GM12891 (cell line): ENCODE measurements around the gene GPRC6A.
"Not testable (repeated sequence)": the region's sequence is repeated elsewhere in the genome, so short reads cannot be mapped to it uniquely, and the experiment has no call there.

Experiments used
- DNase-seq: peaks from one replicate; pipeline ENCODE4 v3.0.0; 2011; ENCODE audit warnings: low spot score; ENCODE audit not compliant: insufficient read length
- FAIRE-seq: peaks from 2 replicates; lab custom pipeline; 2011; peaks lifted over from hg19 to GRCh38; lab: Jason Lieb, UNC
- PAX5 ChIP-seq: IDR thresholded peaks from 2 replicates; pipeline ENCODE4 v1.6.1; 2011; ENCODE audit warnings: low read length, moderate library complexity, mild to moderate bottlenecking; ENCODE audit not compliant: insufficient read depth, severe bottlenecking
- POLR2A ChIP-seq: IDR thresholded peaks from 2 replicates; pipeline ENCODE4 v1.6.1; 2011; ENCODE audit warnings: low read depth, low read length, control low read depth
- POLR2AphosphoS5 ChIP-seq: IDR thresholded peaks from 2 replicates; pipeline ENCODE4 v1.6.1; 2011; ENCODE audit warnings: low read depth, low read length, control low read depth
- POU2F2 ChIP-seq: IDR thresholded peaks from 2 replicates; pipeline ENCODE4 v1.6.1; 2011; ENCODE audit warnings: low read depth, mild to moderate bottlenecking, control low read depth, low read length, moderate library complexity
- SPI1 ChIP-seq: IDR thresholded peaks from 2 replicates; pipeline ENCODE4 v1.6.1; 2011; ENCODE audit warnings: low read depth, low read length, control low read depth
- TAF1 ChIP-seq: IDR thresholded peaks from 2 replicates; pipeline ENCODE4 v1.6.1; 2011; ENCODE audit warnings: low read depth, low read length, control low read depth

Gene GPRC6A

DNA sequence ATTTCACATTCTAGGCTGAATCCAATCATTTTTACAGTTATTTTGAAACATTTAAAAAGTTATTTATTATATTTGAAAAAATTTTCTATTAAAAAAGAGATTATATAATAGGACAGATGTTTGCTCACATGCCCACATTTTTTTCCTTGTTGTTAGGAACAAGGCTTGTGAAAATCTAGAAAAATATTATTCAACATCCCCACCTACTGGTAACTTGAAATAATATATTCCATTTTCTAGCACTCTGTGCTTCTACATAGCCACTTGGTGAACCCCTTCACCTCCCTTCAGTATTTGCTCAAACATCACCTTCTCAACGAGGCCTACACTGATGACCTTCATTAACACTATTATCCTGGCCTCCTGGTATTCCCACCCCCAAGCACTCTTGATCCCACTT is 18.3 kb upstream of the GPRC6A start:
- TF ChIP-seq SPI1 = no peak
- TF ChIP-seq POLR2A = no peak
- no peak for TF ChIP-seq POU2F2
- no peak for TF ChIP-seq POLR2AphosphoS5
- TF ChIP-seq TAF1 = no peak
- TF ChIP-seq PAX5 = no peak
- FAIRE-seq = no peak
- DNase-seq = no peak

DNA sequence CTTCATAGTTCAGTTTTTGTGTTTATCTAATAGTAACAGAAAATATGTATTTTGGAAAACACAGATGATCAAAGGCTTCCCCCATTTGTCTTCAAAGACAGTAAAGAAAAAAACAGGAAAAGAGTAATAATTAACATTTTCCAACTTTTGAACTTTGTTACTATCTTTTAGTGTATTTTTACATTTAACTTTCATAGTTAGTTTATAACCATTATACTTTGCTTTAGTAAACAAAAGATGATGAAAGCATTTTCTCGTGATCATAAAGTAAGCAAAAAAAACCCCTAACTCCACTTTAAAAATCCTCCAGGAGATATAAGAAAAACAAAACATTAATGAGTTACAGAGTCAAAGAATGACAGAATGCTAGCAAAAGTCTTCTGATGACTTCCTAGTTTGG is 13.6 kb upstream of the GPRC6A start:
- DNase-seq = no peak
- TF ChIP-seq POU2F2 (no peak), POLR2AphosphoS5 (no peak), PAX5 (no peak), POLR2A (no peak), TAF1 (no peak), SPI1 (no peak)
- no peak for FAIRE-seq

DNA sequence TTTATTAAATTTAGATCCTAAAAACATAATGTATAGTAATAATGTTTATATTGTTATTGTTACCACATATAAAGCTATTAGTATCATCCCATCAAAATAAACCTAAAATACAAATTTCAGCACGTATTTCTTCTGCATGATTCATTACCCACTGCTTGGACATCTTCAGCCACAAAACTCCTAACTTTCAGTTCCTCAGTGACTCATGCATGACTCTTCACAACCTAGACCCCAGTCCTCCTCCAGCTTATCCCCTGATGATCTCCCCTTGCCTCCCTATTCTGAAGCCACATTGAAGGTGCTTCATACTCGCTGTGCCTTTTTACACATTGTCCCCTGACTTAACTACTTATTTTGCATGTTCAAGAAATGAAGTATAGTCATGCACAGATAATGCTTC is 11.2 kb upstream of the GPRC6A start:
- DNase-seq (no peak), FAIRE-seq (no peak)
- TF ChIP-seq POU2F2 = no peak
- peak; percentile 61 for TF ChIP-seq SPI1

DNA sequence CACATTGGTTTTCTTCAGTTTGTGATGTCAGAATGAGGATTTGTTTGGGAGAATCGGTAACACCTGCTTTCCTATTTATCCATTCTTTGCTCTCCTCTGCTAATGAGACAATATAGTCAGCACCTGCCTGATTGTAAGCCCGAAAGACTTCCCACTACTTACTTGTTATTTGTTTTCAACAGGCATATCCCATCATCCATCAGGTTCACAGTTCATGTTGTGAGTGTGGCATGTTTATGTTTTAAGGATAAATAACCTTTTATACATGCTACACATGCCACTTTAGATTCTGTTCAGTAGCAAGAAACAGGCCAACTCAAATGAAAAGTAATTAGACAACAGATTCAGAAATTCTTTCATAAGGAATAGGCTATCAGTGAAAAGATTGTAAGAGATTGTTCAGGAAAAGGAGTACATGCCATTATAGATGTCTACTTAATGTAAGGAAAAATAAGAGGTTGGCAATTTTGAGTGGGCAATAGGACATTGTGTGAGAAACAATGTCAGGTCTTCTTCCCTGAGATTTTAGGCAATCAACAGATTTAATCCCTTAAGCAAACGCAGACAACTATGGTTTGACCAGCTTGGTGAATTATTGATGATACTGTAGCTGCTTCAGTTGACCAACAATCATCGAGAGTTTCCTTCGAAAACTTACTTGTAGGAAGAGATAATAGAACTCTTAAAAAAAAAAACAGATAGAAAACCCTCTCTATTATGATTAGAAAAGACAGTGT is 7.9 kb upstream of the GPRC6A start:
- no peak for DNase-seq
- TF ChIP-seq SPI1 (no peak), PAX5 (no peak), POLR2A (no peak), POLR2AphosphoS5 (no peak), TAF1 (no peak), POU2F2 (no peak)
- FAIRE-seq = no peak

DNA sequence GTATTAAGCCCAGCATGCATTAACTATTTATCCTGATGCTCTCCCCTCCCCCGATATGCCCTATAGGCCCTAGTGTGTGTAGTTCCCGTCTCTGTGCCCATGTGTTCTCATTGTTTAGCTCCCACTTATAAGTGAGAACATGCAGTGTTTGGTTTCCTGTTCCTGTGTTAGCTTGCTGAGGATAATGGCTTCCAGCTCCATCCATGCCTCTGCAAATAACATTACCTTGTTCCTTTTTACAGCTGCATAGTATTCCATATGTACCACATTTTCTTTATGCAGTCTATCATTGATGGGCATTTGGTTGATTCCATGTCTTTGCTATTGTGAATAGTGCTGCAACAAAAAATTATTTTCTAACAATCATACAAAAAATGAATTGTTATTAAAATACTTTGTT is 5.6 kb upstream of the GPRC6A start:
- not testable (repeated sequence) for FAIRE-seq, DNase-seq

DNA sequence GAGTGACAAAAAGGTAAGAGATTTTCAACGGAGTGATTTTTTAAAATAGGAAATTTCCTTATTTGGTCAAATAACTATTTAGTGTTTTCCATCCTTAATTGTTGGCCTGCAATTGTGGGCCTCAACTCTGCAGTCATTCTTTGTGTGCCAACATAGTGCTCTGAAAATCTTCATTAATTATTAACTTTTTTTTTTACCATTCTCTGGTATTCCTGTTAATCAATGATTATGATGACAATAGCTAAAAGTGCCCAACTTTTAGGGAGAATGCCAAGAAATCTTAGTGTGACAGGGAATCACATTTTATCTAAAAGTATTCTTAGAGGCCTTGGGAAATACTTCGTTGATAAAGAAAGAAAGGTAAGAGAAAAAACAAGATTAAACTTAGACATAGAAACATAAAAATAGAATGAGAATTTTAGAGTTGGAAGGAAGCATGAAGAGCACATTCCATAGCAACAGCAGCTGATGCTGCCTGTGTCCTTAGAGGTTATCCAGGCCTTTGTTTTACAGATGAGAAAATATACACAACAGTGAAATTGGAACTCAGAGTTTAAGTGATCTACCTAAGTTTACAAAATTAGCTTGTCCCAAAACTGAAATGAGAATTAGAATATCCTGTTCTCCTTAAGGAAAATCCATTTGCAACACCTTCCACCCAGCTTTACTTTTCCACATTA is 1.2 kb downstream of the GPRC6A start:
- TF ChIP-seq TAF1 (no peak), POU2F2 (no peak), PAX5 (no peak), POLR2A (no peak), POLR2AphosphoS5 (no peak), SPI1 (no peak)
- DNase-seq (no peak), FAIRE-seq (no peak)

DNA sequence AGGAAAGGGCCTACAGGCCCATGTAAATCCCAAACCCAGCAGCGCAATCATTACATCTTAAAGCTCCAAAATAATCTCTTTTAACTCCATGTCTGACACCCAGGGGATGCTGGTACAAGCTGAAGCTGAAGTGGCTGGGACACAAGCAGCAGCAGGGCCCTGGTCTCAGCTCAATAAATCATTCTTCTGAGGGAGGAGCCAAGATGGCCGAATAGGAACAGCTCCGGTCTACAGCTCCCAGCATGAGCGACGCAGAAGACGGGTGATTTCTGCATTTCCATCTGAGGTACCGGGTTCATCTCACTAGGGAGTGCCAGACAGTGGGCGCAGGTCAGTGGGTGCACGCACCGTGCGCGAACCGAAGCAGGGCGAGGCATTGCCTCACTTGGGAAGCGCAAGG is 12.5 kb downstream of the GPRC6A start:
- FAIRE-seq, DNase-seq: not testable (repeated sequence)

DNA sequence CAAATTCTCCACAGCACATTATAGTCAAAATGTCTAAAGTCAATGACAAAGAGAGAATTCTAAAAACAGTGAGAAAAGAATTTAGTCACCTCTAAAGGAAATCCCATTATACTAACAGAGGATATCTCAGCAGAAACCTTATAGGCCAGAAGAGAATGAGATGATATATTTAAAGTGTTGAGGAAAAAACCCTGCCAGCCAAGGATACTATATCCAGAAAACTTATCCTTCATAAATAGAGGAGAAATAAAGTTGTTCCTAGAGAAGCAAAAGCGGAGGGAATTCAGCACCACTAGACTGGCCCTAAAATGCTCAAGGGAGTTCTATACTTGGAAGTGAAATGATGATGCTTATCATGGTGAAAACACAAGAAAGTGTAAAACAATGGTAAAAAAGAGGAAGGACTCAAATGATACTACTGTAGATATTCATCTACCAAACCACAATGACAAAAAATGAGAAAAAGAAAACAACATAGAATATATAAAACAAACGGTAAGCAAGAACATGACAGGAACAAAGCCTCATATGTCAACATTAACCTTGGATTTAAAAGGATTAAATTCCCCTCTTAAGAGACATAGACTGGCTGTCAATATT is 16.7 kb downstream of the GPRC6A start:
- TF ChIP-seq PAX5 (no peak), POU2F2 (no peak), POLR2AphosphoS5 (no peak), POLR2A (no peak), SPI1 (no peak), TAF1 (no peak)
- FAIRE-seq (no peak), DNase-seq (no peak)

DNA sequence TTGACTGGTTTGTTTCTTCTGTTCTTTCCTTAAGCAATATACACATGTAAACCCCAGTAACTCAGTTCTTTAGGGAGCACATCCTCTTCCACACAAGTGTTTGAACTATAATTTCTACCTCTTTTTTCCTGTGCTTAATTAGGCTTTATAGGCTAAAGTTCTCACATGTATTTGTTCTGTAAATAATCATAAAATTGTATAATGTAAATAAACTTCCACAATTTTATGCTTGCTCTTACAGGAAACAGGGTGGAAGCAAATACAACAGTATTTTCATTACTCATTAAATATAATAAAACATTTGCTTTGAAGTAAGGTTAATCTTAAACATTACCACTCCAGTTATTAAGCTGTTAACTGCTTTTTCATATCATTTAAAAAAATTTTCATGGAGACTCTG is 26.9 kb downstream of the GPRC6A start:
- TF ChIP-seq POLR2A = no peak
- no peak for TF ChIP-seq PAX5
- no peak for TF ChIP-seq TAF1
- no peak for TF ChIP-seq SPI1
- no peak for TF ChIP-seq POU2F2
- no peak for TF ChIP-seq POLR2AphosphoS5
- FAIRE-seq (no peak), DNase-seq (no peak)

DNA sequence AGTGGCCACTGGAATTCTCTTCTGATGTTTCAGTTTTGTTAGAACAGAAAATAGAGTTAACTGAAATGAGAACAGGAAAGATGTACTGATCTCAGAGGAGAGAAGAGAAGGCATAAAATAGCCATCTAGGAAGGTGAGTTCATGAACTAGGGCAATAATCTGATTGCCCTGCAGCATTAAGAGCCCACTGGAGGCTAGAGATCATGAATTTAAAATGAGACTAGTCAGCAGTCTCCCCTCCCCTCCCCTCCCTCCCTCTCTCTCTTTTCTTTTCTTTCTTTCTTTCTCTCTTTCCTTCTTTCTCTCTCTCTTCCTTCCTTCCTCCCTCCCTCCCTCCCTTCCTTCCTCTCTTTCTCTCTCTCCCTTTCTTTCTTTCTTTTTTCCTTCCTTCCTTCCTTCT is 28.9 kb downstream of the GPRC6A start:
- DNase-seq = no peak
- FAIRE-seq = no peak
- no peak for TF ChIP-seq PAX5
- TF ChIP-seq TAF1 = no peak
- no peak for TF ChIP-seq POLR2AphosphoS5
- no peak for TF ChIP-seq SPI1
- no peak for TF ChIP-seq POLR2A
- no peak for TF ChIP-seq POU2F2
